ENCODE data around the gene TGFA.

DNA sequence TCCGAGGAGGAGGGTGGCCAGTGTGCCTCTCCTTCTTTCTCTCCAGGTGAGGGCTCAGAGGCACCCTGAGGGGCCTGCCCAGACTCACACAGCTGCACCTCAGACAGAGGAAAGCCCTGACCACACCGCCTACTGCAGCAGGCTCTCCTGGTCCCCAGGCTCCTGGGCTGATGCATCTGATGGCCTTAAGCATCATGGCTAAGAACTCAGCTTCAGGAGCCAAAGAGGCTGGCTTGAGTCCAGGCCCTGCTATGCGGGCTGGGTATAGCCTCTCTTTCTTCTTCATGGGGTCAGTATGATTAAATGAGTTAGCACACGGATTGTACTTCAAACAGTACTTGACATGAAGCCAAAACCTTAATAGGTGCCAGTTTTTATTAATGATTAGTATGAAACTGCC is 89.6 kb downstream of the TGFA start:
- TF ChIP-seq, protein P1, sequence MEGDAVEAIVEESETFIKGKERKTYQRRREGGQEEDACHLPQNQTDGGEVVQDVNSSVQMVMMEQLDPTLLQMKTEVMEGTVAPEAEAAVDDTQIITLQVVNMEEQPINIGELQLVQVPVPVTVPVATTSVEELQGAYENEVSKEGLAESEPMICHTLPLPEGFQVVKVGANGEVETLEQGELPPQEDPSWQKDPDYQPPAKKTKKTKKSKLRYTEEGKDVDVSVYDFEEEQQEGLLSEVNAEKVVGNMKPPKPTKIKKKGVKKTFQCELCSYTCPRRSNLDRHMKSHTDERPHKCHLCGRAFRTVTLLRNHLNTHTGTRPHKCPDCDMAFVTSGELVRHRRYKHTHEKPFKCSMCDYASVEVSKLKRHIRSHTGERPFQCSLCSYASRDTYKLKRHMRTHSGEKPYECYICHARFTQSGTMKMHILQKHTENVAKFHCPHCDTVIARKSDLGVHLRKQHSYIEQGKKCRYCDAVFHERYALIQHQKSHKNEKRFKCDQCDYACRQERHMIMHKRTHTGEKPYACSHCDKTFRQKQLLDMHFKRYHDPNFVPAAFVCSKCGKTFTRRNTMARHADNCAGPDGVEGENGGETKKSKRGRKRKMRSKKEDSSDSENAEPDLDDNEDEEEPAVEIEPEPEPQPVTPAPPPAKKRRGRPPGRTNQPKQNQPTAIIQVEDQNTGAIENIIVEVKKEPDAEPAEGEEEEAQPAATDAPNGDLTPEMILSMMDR (IDR thresholded peaks at IDR 0.05; ENCODE audit: low read length), result no peak
- no peak for TF ChIP-seq EZH2 (IDR thresholded peaks at IDR 0.05; ENCODE audit: borderline replicate concordance, low read length)

Data from OCI-LY1 (cell line).